Mucosa of gallbladder (tissue), 1 donor: ENCODE measurements around the gene ELP4. TPM values are rescaled to one million over a fixed set of nuclear protein-coding genes. Genes with fewer than 3 reads are reported as not detected.
"Not testable (repeated sequence)": the region's sequence is repeated elsewhere in the genome, so short reads cannot be mapped to it uniquely, and the experiment has no call there.

Experiments
- DNase-seq: peaks from one replicate; pipeline ENCODE4 v3.0.0-alpha.2; 2020; ENCODE audit warnings: low spot score
- total RNA-seq: library from RNA; stranded (reverse); gene quantifications from one replicate; pipeline ENCODE4 v1.2.1, GENCODE V29; 2021
- donor health status: DM: no; HTN: no; CAD: no.

ELP4 gene
- total RNA-seq, result 14.4 TPM

- DNase-seq, result peak; percentile 97
Observed at GRCh38 chr11:31509429-31510345, at the start of gene ELP4, which contains the start of gene IMMP1L. ELP4 (plus strand) TSS chr11:31509767; CDS start chr11:31509785, 18 bp downstream. IMMP1L (minus strand) TSS chr11:31509622; CDS start chr11:31463276, 46,346 bp downstream.

- no peak for DNase-seq
Observed at GRCh38 chr11:31464436-31464835, 45.1 kb upstream of the ELP4 start.

GRCh38 chr11:31474083-31474482 is 35.5 kb upstream of the ELP4 start:
- no peak for DNase-seq

GRCh38 chr11:31477528-31478222 is 31.9 kb upstream of the ELP4 start:
- DNase-seq, result no peak

- no peak for DNase-seq
Observed at GRCh38 chr11:31478223-31478590, 31.4 kb upstream of the ELP4 start.

- no peak for DNase-seq
Observed at GRCh38 chr11:31479066-31479465, 30.5 kb upstream of the ELP4 start.

GRCh38 chr11:31480930-31481329 is 28.6 kb upstream of the ELP4 start:
- DNase-seq, result no peak

- DNase-seq, result no peak
Observed at GRCh38 chr11:31484497-31484896, 25.1 kb upstream of the ELP4 start.

- DNase-seq, result peak; percentile 12
Observed at GRCh38 chr11:31487848-31488247, 21.7 kb upstream of the ELP4 start.

GRCh38 chr11:31492320-31492913 is 17.1 kb upstream of the ELP4 start:
- DNase-seq, result no peak

- DNase-seq, result no peak
Observed at GRCh38 chr11:31493235-31493634, 16.3 kb upstream of the ELP4 start.

GRCh38 chr11:31493762-31494161 is 15.8 kb upstream of the ELP4 start:
- DNase-seq, result not testable (repeated sequence)

GRCh38 chr11:31499576-31500178 is 9.9 kb upstream of the ELP4 start:
- DNase-seq, result no peak

GRCh38 chr11:31500560-31500959 is 9.0 kb upstream of the ELP4 start:
- no peak for DNase-seq

- no peak for DNase-seq
Observed at GRCh38 chr11:31509051-31509428, 527 bp upstream of the ELP4 start.

- DNase-seq, result no peak
Observed at GRCh38 chr11:31512117-31512516, 2.5 kb downstream of the ELP4 start.

GRCh38 chr11:31521497-31522150 is 12.1 kb downstream of the ELP4 start:
- peak; percentile 22 for DNase-seq

GRCh38 chr11:31529189-31529588 is 19.6 kb downstream of the ELP4 start:
- no peak for DNase-seq

- no peak for DNase-seq
Observed at GRCh38 chr11:31529701-31530100, 20.1 kb downstream of the ELP4 start.

- DNase-seq, result no peak
Observed at GRCh38 chr11:31531293-31531692, 21.7 kb downstream of the ELP4 start.

- DNase-seq, result no peak
Observed at GRCh38 chr11:31535479-31535878, 25.9 kb downstream of the ELP4 start.

GRCh38 chr11:31542862-31543261 is 33.3 kb downstream of the ELP4 start:
- DNase-seq, result no peak
